Measurements from ENCODE around the gene C19orf67.

DNA sequence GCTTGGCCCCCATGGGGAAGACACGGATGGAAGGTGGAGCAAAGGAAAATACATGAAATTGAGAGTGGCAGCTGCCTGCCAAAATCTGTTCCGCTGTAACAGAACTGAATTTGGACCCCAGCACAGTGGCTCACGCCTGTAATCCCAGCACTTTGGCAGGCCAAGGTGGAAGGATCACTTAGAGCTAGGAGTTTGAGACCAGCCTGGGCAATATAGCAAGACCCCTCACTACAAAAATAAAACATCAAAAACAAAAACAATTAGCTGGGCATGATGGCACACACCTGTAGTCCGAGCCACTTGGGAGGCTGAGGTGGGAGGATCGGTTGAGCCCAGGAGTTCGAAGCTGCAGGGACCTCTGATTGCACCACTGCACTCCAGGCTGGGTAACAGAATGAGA is 33.1 kb downstream of the C19orf67 start:
- TF ChIP-seq, protein P1, sequence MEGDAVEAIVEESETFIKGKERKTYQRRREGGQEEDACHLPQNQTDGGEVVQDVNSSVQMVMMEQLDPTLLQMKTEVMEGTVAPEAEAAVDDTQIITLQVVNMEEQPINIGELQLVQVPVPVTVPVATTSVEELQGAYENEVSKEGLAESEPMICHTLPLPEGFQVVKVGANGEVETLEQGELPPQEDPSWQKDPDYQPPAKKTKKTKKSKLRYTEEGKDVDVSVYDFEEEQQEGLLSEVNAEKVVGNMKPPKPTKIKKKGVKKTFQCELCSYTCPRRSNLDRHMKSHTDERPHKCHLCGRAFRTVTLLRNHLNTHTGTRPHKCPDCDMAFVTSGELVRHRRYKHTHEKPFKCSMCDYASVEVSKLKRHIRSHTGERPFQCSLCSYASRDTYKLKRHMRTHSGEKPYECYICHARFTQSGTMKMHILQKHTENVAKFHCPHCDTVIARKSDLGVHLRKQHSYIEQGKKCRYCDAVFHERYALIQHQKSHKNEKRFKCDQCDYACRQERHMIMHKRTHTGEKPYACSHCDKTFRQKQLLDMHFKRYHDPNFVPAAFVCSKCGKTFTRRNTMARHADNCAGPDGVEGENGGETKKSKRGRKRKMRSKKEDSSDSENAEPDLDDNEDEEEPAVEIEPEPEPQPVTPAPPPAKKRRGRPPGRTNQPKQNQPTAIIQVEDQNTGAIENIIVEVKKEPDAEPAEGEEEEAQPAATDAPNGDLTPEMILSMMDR (tag by site-specific recombination; IDR thresholded peaks at IDR 0.05) = no peak
- TF ChIP-seq ZNF449 (tag by site-specific recombination; IDR thresholded peaks at IDR 0.05) = no peak
- TF ChIP-seq ZNF16 (tag by site-specific recombination; IDR thresholded peaks at IDR 0.05; ENCODE audit: low read depth) = no peak
- no peak for TF ChIP-seq ZFP41 (tag by site-specific recombination; IDR thresholded peaks at IDR 0.05; ENCODE audit: borderline replicate concordance)
- no peak for TF ChIP-seq ZNF146 (tag by site-specific recombination; IDR thresholded peaks at IDR 0.05)
- no peak for TF ChIP-seq ZNF704 (tag by site-specific recombination; IDR thresholded peaks at IDR 0.05)
- TF ChIP-seq, protein P2, sequence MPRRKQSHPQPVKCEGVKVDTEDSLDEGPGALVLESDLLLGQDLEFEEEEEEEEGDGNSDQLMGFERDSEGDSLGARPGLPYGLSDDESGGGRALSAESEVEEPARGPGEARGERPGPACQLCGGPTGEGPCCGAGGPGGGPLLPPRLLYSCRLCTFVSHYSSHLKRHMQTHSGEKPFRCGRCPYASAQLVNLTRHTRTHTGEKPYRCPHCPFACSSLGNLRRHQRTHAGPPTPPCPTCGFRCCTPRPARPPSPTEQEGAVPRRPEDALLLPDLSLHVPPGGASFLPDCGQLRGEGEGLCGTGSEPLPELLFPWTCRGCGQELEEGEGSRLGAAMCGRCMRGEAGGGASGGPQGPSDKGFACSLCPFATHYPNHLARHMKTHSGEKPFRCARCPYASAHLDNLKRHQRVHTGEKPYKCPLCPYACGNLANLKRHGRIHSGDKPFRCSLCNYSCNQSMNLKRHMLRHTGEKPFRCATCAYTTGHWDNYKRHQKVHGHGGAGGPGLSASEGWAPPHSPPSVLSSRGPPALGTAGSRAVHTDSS (tag by site-specific recombination; IDR thresholded peaks at IDR 0.05) = no peak
